Trophoblast cell (in vitro differentiated cells and primary cell): ENCODE data around the gene MBOAT7.
A peak's percentile ranks its signal among the peaks of the same experiment; 100 is the strongest.

ENCODE experiments used
- DNase-seq, 2 donors: peaks; one replicate each; pipeline ENCODE4 v3.0.0-alpha.2; 2016
- H2AFZ ChIP-seq: 2 replicates; pipeline ENCODE4 v1.6.1; 2013; ENCODE audit warnings: low read length, moderate library complexity, mild to moderate bottlenecking; ENCODE audit not compliant: insufficient read depth, poor library complexity
- H2AK5ac ChIP-seq: 2 replicates; pipeline ENCODE4 v1.6.1; 2013; ENCODE audit warnings: mild to moderate bottlenecking, low read length
- H2BK120ac ChIP-seq: 2 replicates; pipeline ENCODE4 v1.6.1; 2013; ENCODE audit warnings: low read length, mild to moderate bottlenecking, moderate library complexity; ENCODE audit not compliant: insufficient read depth, poor library complexity
- H2BK12ac ChIP-seq: 2 replicates; pipeline ENCODE4 v1.6.1; 2013; ENCODE audit warnings: mild to moderate bottlenecking, low read length, moderate library complexity
- H2BK5ac ChIP-seq: 2 replicates; pipeline ENCODE4 v1.6.1; 2013; ENCODE audit warnings: low read length, low read depth, moderate library complexity, mild to moderate bottlenecking; ENCODE audit not compliant: poor library complexity
- H3K14ac ChIP-seq: 2 replicates; pipeline ENCODE4 v1.6.1; 2013; ENCODE audit warnings: mild to moderate bottlenecking, low read length
- H3K18ac ChIP-seq: 2 replicates; pipeline ENCODE4 v1.6.1; 2013; ENCODE audit warnings: mild to moderate bottlenecking, low read length
- H3K23ac ChIP-seq: 2 replicates; pipeline ENCODE4 v1.6.1; 2013; ENCODE audit warnings: low read length
- H3K27ac ChIP-seq: 2 replicates; pipeline ENCODE4 v1.5.1; 2013; ENCODE audit warnings: low read depth, mild to moderate bottlenecking, inconsistent platforms, low read length, moderate library complexity
- H3K27me3 ChIP-seq: 2 replicates; pipeline ENCODE4 v1.6.1; 2013; ENCODE audit warnings: inconsistent platforms, mild to moderate bottlenecking, low read length, moderate library complexity; ENCODE audit not compliant: insufficient read depth
- H3K36me3 ChIP-seq, 2 experiments: 1 replicate in 1 of 2; 2 replicates in 1 of 2; pipeline ENCODE4 v1.6.1; 2013; ENCODE audit warnings: low read length in 2 of 2, mild to moderate bottlenecking in 2 of 2, moderate library complexity in 1 of 2; ENCODE audit not compliant: insufficient read depth in 2 of 2, control insufficient read depth in 1 of 2
- H3K4ac ChIP-seq: 2 replicates; pipeline ENCODE4 v1.6.1; 2013; ENCODE audit warnings: low read depth, mild to moderate bottlenecking, low read length, moderate library complexity
- H3K4me1 ChIP-seq, 2 experiments: 1 replicate in 1 of 2; 2 replicates in 1 of 2; pipeline ENCODE4 v1.6.1; 2013; ENCODE audit warnings: low read length in 2 of 2, mild to moderate bottlenecking in 2 of 2, moderate library complexity in 1 of 2; ENCODE audit not compliant: insufficient read depth in 2 of 2, control insufficient read depth in 1 of 2
- H3K4me2 ChIP-seq: 2 replicates; pipeline ENCODE4 v1.6.1; 2013; ENCODE audit warnings: inconsistent platforms, mild to moderate bottlenecking, low read length, moderate library complexity
- H3K4me3 ChIP-seq: 2 replicates; pipeline ENCODE4 v1.5.1; 2013; ENCODE audit warnings: mild to moderate bottlenecking, low read depth, low read length, inconsistent platforms
- H3K79me1 ChIP-seq: one replicate; pipeline ENCODE4 v1.6.1; 2013; ENCODE audit warnings: low read length
- H3K79me2 ChIP-seq: 2 replicates; pipeline ENCODE4 v1.6.1; 2013; ENCODE audit warnings: low read length, mild to moderate bottlenecking; ENCODE audit not compliant: control insufficient read depth, insufficient read depth, poor library complexity
- H3K9ac ChIP-seq: 2 replicates; pipeline ENCODE4 v1.6.1; 2013; ENCODE audit warnings: mild to moderate bottlenecking, low read length
- H3K9me3 ChIP-seq: 2 replicates; pipeline ENCODE4 v1.6.1; 2013; ENCODE audit warnings: low read depth, mild to moderate bottlenecking, control low read depth, inconsistent platforms, low read length; ENCODE audit not compliant: insufficient read depth
- H4K12ac ChIP-seq: 2 replicates; pipeline ENCODE4 v1.6.1; 2013; ENCODE audit warnings: low read depth, mild to moderate bottlenecking, low read length, moderate library complexity
- H4K8ac ChIP-seq: 2 replicates; pipeline ENCODE4 v1.6.1; 2013; ENCODE audit warnings: low read depth, mild to moderate bottlenecking, low read length, moderate library complexity
- H4K91ac ChIP-seq: one replicate; pipeline ENCODE4 v1.6.1; 2013; ENCODE audit warnings: low read depth, mild to moderate bottlenecking, low read length, moderate library complexity
- WGBS: extraction: QIAGEN DNeasy Blood & Tissue Kit; methylation state at CpG from one replicate; pipeline ENCODE4 v1.1.7; 2013; ENCODE audit warnings: missing lambda C conversion rate; ENCODE audit not compliant: insufficient read length, insufficient coverage; ENCODE audit errors: extremely low coverage; 5-methylcytosine and 5-hydroxymethylcytosine counted together

MBOAT7 gene

GRCh38 chr19:54164369-54165068 lies 24.9 kb downstream of the MBOAT7 start:
- H3K4ac ChIP-seq: no peak overlapping the region
- no peaks in the 10 kb centered on the region for H3K36me3 ChIP-seq
- no peak overlapping the region for H3K4me3 ChIP-seq
- no peak overlapping the region for H2BK5ac ChIP-seq
- no peak overlapping the region for H2AK5ac ChIP-seq
- H4K91ac ChIP-seq: no peak overlapping the region
- DNase-seq: peak; percentile 60 to 71
- no peak overlapping the region for H2BK120ac ChIP-seq
- no CpG with 5 or more reads among the region's 37 CpGs for WGBS
- H3K79me1 ChIP-seq: peaks cover 3% of the 10 kb centered on the region
- no peaks in the 10 kb centered on the region for H3K27me3 ChIP-seq
- H4K8ac ChIP-seq: no peak overlapping the region
- no peak overlapping the region for H4K12ac ChIP-seq
- H3K9me3 ChIP-seq: peaks cover 6% of the 10 kb centered on the region
- no peak overlapping the region for H3K14ac ChIP-seq
- H3K27ac ChIP-seq: no peak overlapping the region
- peaks cover 5 to 18% of the 10 kb centered on the region in 2 experiments for H3K4me1 ChIP-seq
- no peak overlapping the region for H3K23ac ChIP-seq
- H3K18ac ChIP-seq: no peak overlapping the region
- no peak overlapping the region for H3K4me2 ChIP-seq
- peaks cover 4% of the 10 kb centered on the region for H3K79me2 ChIP-seq
- no peak overlapping the region for H2BK12ac ChIP-seq
- no peak overlapping the region for H2AFZ ChIP-seq
- no peak overlapping the region for H3K9ac ChIP-seq

GRCh38 chr19:54162884-54163283 lies 26.5 kb downstream of the MBOAT7 start:
- no peak overlapping the region for H4K12ac ChIP-seq
- H3K9ac ChIP-seq: no peak overlapping the region
- no peak overlapping the region for H4K91ac ChIP-seq
- no peak overlapping the region for H3K23ac ChIP-seq
- DNase-seq: no peak
- peaks cover 6% of the 10 kb centered on the region for H3K9me3 ChIP-seq
- H2AFZ ChIP-seq: no peak overlapping the region
- no peak overlapping the region for H2BK12ac ChIP-seq
- H3K4me3 ChIP-seq: no peak overlapping the region
- no peaks in the 10 kb centered on the region for H3K27me3 ChIP-seq
- H2BK5ac ChIP-seq: no peak overlapping the region
- peaks cover 6% of the 10 kb centered on the region for H3K79me1 ChIP-seq
- H2AK5ac ChIP-seq: no peak overlapping the region
- no peak overlapping the region for H4K8ac ChIP-seq
- no peak overlapping the region for H2BK120ac ChIP-seq
- H3K4me1 ChIP-seq: peaks cover 5 to 24% of the 10 kb centered on the region in 2 experiments
- H3K79me2 ChIP-seq: peaks cover 6% of the 10 kb centered on the region
- WGBS: no CpG with 5 or more reads among the region's 14 CpGs
- no peak overlapping the region for H3K4ac ChIP-seq
- no peak overlapping the region for H3K4me2 ChIP-seq
- no peak overlapping the region for H3K27ac ChIP-seq
- H3K14ac ChIP-seq: no peak overlapping the region
- no peak overlapping the region for H3K18ac ChIP-seq
- peaks cover 1 to 4% of the 10 kb centered on the region in 2 experiments for H3K36me3 ChIP-seq

- Histone ChIP-seq H3K9me3 (peaks cover 6% of the 10 kb centered on the region), H3K18ac (no peak overlapping the region), H3K9ac (no peak overlapping the region), H2BK5ac (no peak overlapping the region), H3K36me3 (peaks cover 5 to 6% of the 10 kb centered on the region in 2 experiments), H3K4ac (no peak overlapping the region), H2AK5ac (no peak overlapping the region), H3K79me2 (peaks cover 6% of the 10 kb centered on the region), H2BK12ac (no peak overlapping the region), H3K4me3 (peak overlapping the region; percentile 60), H3K14ac (no peak overlapping the region), H4K8ac (no peak overlapping the region), H3K27me3 (no peaks in the 10 kb centered on the region), H3K4me2 (peak overlapping the region; percentile 65), H3K23ac (no peak overlapping the region), H2AFZ (no peak overlapping the region), H3K27ac (no peak overlapping the region), H4K91ac (no peak overlapping the region), H3K79me1 (peaks cover 6% of the 10 kb centered on the region), H2BK120ac (no peak overlapping the region), H3K4me1 (peaks cover 5 to 24% of the 10 kb centered on the region in 2 experiments), H4K12ac (no peak overlapping the region)
- WGBS: no CpG with 5 or more reads among the region's 35 CpGs
- DNase-seq: peak; percentile 77 to 86
These were observed 27.1 kb downstream of the MBOAT7 start for GRCh38 chr19:54162241-54162805.

GRCh38 chr19:54160854-54161253 lies 28.5 kb downstream of the MBOAT7 start:
- H3K4me1 ChIP-seq: peaks cover 5 to 26% of the 10 kb centered on the region in 2 experiments
- no peak overlapping the region for H4K91ac ChIP-seq
- peaks cover 6% of the 10 kb centered on the region for H3K9me3 ChIP-seq
- DNase-seq: no peak
- peak overlapping the region; percentile 41 for H3K4ac ChIP-seq
- H3K79me1 ChIP-seq: peaks cover 6% of the 10 kb centered on the region
- H3K4me2 ChIP-seq: peak overlapping the region; percentile 93
- WGBS: no CpG with 5 or more reads among the region's 13 CpGs
- no peak overlapping the region for H3K23ac ChIP-seq
- H3K36me3 ChIP-seq: peaks cover 18 to 19% of the 10 kb centered on the region in 2 experiments
- H2BK12ac ChIP-seq: no peak overlapping the region
- H2AK5ac ChIP-seq: peak overlapping the region; percentile 36
- no peak overlapping the region for H3K18ac ChIP-seq
- H3K27me3 ChIP-seq: no peaks in the 10 kb centered on the region
- H4K12ac ChIP-seq: peak overlapping the region; percentile 54
- no peak overlapping the region for H3K27ac ChIP-seq
- H3K9ac ChIP-seq: no peak overlapping the region
- no peak overlapping the region for H2BK120ac ChIP-seq
- peaks cover 6% of the 10 kb centered on the region for H3K79me2 ChIP-seq
- no peak overlapping the region for H2BK5ac ChIP-seq
- H4K8ac ChIP-seq: peak overlapping the region; percentile 74
- H2AFZ ChIP-seq: peak overlapping the region; percentile 46
- H3K14ac ChIP-seq: peak overlapping the region; percentile 40
- no peak overlapping the region for H3K4me3 ChIP-seq
